ENCODE measurements around the gene ZNRF3. TPM values are rescaled to one million over a fixed set of nuclear protein-coding genes. Genes with fewer than 3 reads are reported as not detected.

Gene ZNRF3
- total RNA-seq, 4 donors from 2014 or later = 1.7 to 8.1 (median 4.8) TPM

DNA sequence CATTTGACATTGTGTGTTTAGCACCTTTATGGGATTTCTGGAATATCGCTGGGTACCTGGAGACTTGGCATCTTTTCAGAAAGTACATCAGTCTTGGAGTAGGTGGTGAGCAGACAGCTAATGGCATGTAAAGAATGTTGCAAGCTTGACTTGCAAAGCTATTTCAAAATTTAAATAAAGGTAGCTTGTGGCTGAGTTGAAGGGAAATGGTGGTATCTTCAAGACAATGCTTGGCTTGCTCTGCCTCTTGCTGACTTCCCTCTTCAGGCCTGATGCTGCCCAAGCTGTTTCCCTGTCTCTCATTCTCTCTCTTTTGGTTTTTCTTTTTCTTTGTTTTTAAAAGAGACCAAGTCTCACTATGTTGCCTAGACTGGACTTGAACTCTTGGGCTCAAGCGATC is 13.2 kb downstream of the ZNRF3 start:
- no peak for TF ChIP-seq CTCF (IDR thresholded peaks at IDR 0.05; ENCODE audit: low read depth)

GRCh38 chr22:28898233-28898629 is 14.9 kb downstream of the ZNRF3 start:
- no peak for TF ChIP-seq CTCF (IDR thresholded peaks at IDR 0.05; ENCODE audit: low read depth)

DNA sequence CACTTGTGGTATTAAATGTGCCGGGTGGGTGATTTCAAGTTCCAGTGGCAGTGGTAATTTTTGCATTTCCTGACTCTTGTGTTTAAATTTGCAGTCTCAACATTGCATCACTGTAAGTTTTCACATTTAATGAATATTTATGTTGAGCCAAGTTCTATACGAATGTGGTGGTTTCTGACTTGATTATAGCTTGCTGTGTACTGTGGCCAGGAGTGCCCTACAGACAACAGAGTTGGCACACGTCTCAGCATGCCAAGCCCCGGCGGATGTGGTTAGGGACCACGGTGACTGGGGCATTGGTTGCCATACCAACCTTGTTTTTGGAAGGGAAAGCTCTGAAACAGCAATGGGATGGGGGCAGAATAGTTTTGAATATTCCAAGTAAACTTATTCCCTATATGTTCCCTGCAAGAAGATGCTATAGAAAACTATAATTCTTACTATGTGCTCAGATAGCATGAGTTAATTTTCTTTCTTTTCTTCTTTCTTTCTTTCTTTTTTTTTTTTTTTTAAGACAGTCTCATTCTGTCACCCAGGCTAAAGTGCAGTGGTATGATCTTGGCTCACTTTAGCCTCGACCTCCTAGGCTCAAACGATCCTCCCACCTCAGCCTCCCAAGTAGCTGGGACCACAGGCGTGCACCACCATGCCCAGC is 16.0 kb downstream of the ZNRF3 start:
- no peak for TF ChIP-seq CTCF (IDR thresholded peaks at IDR 0.05; ENCODE audit: low read depth)

DNA sequence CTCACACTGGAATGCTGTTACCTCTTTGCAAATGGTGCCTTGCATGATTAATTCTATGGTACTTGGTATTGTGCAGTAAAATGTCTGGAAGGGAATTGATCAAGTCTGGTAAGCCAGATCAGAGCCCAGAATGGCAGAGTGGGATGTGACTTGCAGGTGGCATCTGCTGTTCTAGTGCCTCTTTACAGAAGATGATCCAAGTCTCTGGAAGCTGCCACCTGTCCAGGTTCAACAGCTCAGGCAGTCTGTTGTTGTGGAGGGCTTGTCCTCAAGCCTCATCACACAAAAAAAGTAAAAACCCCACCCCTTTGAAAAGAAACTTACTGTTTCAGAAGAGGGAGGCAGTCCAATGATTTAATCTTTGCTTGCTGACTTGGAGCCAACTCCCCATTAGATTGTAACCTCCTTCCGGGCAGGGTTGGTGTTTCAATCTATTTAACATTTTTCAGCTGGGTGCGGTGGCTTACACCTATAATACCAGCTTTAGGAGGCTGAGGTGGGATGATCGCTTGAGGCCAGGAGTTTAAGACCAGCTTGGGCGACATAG is 17.1 kb downstream of the ZNRF3 start:
- no peak for TF ChIP-seq CTCF (IDR thresholded peaks at IDR 0.05; ENCODE audit: low read depth)

GRCh38 chr22:28902490-28902889 is 19.1 kb downstream of the ZNRF3 start:
- no peak for TF ChIP-seq CTCF (IDR thresholded peaks at IDR 0.05; ENCODE audit: low read depth)

DNA sequence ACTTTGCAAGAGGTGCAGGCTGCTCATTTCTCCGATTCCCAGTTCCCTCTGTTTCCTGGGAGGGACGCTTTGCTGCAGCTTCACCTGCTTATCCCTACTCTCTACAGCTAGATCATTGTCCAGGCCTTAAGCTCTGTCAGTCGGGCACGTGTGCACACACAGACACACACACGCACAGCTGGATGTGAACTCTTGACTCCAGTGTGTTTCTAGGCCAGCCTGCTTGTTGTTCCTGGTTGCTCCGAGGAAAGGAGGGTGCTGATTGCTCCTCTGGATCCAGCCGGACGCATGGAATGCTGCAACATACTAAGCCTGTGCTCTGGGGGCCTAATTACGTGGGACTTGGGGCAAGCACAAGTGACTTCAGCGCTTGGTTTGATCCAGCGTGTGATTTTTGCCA is 19.7 kb downstream of the ZNRF3 start:
- TF ChIP-seq CTCF (IDR thresholded peaks at IDR 0.05; ENCODE audit: low read depth) = no peak

- TF ChIP-seq CTCF (IDR thresholded peaks at IDR 0.05; ENCODE audit: low read depth) = no peak
These were observed 20.4 kb downstream of the ZNRF3 start for GRCh38 chr22:28903729-28904128.
